ENCODE measurements around the gene SOX6.
A peak's percentile ranks its signal among the peaks of the same experiment; 100 is the strongest.

The SOX6 gene

GRCh38 chr11:16191212-16191867, 165.0 kb downstream of the SOX6 start:
- Histone ChIP-seq H3K27ac (replicated peaks; ENCODE audit: low read length) (peak overlapping the region; percentile 8), H4K8ac (ENCODE audit: low read depth, low read length) (no peak overlapping the region), H3K79me1 (ENCODE audit: low read depth, low read length) (no peaks in the 10 kb centered on the region), H3K23ac (ENCODE audit: low read depth, low read length, poor library complexity) (no peak overlapping the region), H3K9me3 (replicated peaks in 1 of 2; ENCODE audit: control insufficient read depth in 2 of 2, insufficient read depth in 1 of 2, low read depth in 1 of 2, low read length in 2 of 2) (no peaks in the 10 kb centered on the region), H3K9ac (ENCODE audit: low read depth, low read length, poor library complexity) (no peak overlapping the region), H3K36me3 (replicated peaks in 1 of 2; ENCODE audit: control insufficient read depth in 2 of 2, insufficient read depth in 2 of 2, low read length in 2 of 2) (no peaks in the 10 kb centered on the region), H3K4me2 (ENCODE audit: insufficient read depth, low read length, poor library complexity, severe bottlenecking) (no peak overlapping the region), H3K4me1 (ENCODE audit: control insufficient read depth in 2 of 2, insufficient read depth in 1 of 2, low read depth in 1 of 2, low read length in 2 of 2) (peaks cover 8 to 16% of the 10 kb centered on the region in 2 donors), H2AFZ (ENCODE audit: low read length) (peak overlapping the region; percentile 36), H2BK12ac (ENCODE audit: low read length) (no peak overlapping the region), H3K14ac (ENCODE audit: low read length) (no peak overlapping the region), H2AK5ac (ENCODE audit: low read depth, low read length) (no peak overlapping the region), H3K27me3 (ENCODE audit: control insufficient read depth in 3 of 3, insufficient read depth in 3 of 3, low read depth in 1 of 3, low read length in 3 of 3) (no peaks in the 10 kb centered on the region), H3K4me3 (ENCODE audit: low read length in 2 of 2) (no peak overlapping the region), H2BK120ac (ENCODE audit: low read depth, low read length) (no peak overlapping the region), H2BK5ac (ENCODE audit: low read length) (no peak overlapping the region), H4K91ac (ENCODE audit: low read depth, low read length, poor library complexity) (no peak overlapping the region), H2BK15ac (ENCODE audit: low read length) (no peak overlapping the region), H3K18ac (ENCODE audit: low read length) (no peak overlapping the region), H3K4ac (ENCODE audit: low read length) (no peak overlapping the region)
- no CpG with 5 or more reads among the region's 5 CpGs for WGBS, 2 donors (ENCODE audit: extremely low coverage in 2 of 2, insufficient read length in 2 of 2, insufficient replicate concordance in 1 of 2)
- no peak for DNase-seq (ENCODE audit: low spot score)

- Histone ChIP-seq H3K4me2 (ENCODE audit: insufficient read depth, low read length, poor library complexity, severe bottlenecking) (no peak overlapping the region), H3K4me1 (ENCODE audit: control insufficient read depth in 2 of 2, insufficient read depth in 1 of 2, low read depth in 1 of 2, low read length in 2 of 2) (peaks cover 4 to 10% of the 10 kb centered on the region in 2 donors), H3K79me1 (ENCODE audit: low read depth, low read length) (no peaks in the 10 kb centered on the region), H2BK120ac (ENCODE audit: low read depth, low read length) (no peak overlapping the region), H3K27me3 (ENCODE audit: control insufficient read depth in 3 of 3, insufficient read depth in 3 of 3, low read depth in 1 of 3, low read length in 3 of 3) (no peaks in the 10 kb centered on the region), H3K9ac (ENCODE audit: low read depth, low read length, poor library complexity) (no peak overlapping the region), H3K14ac (ENCODE audit: low read length) (no peak overlapping the region), H3K23ac (ENCODE audit: low read depth, low read length, poor library complexity) (no peak overlapping the region), H3K36me3 (replicated peaks in 1 of 2; ENCODE audit: control insufficient read depth in 2 of 2, insufficient read depth in 2 of 2, low read length in 2 of 2) (no peaks in the 10 kb centered on the region), H3K27ac (replicated peaks; ENCODE audit: low read length) (no peak overlapping the region), H2BK15ac (ENCODE audit: low read length) (no peak overlapping the region), H3K9me3 (replicated peaks in 1 of 2; ENCODE audit: control insufficient read depth in 2 of 2, insufficient read depth in 1 of 2, low read depth in 1 of 2, low read length in 2 of 2) (no peaks in the 10 kb centered on the region), H3K4me3 (ENCODE audit: low read length in 2 of 2) (no peak overlapping the region), H3K4ac (ENCODE audit: low read length) (no peak overlapping the region), H4K8ac (ENCODE audit: low read depth, low read length) (no peak overlapping the region), H2BK5ac (ENCODE audit: low read length) (no peak overlapping the region), H2AK5ac (ENCODE audit: low read depth, low read length) (no peak overlapping the region), H3K18ac (ENCODE audit: low read length) (no peak overlapping the region), H2BK12ac (ENCODE audit: low read length) (no peak overlapping the region), H2AFZ (ENCODE audit: low read length) (no peak overlapping the region), H4K91ac (ENCODE audit: low read depth, low read length, poor library complexity) (no peak overlapping the region)
- WGBS, 2 donors (ENCODE audit: extremely low coverage in 2 of 2, insufficient read length in 2 of 2, insufficient replicate concordance in 1 of 2), result no CpG with 5 or more reads among the region's 8 CpGs
- DNase-seq (ENCODE audit: low spot score), result no peak
Measured at GRCh38 chr11:16186680-16187079, 169.7 kb downstream of the SOX6 start.

- no peaks in the 10 kb centered on the region for H3K27me3 ChIP-seq (ENCODE audit: control insufficient read depth in 3 of 3, insufficient read depth in 3 of 3, low read depth in 1 of 3, low read length in 3 of 3)
- no peak overlapping the region for H3K9ac ChIP-seq (ENCODE audit: low read depth, low read length, poor library complexity)
- H2BK15ac ChIP-seq (ENCODE audit: low read length), result no peak overlapping the region
- H3K18ac ChIP-seq (ENCODE audit: low read length), result no peak overlapping the region
- H3K4me1 ChIP-seq (ENCODE audit: control insufficient read depth in 2 of 2, insufficient read depth in 1 of 2, low read depth in 1 of 2, low read length in 2 of 2), result peaks cover 4 to 6% of the 10 kb centered on the region in 2 donors
- no peak overlapping the region for H3K23ac ChIP-seq (ENCODE audit: low read depth, low read length, poor library complexity)
- no peak overlapping the region for H2BK5ac ChIP-seq (ENCODE audit: low read length)
- no peak overlapping the region for H3K27ac ChIP-seq (replicated peaks; ENCODE audit: low read length)
- no peak overlapping the region for H4K8ac ChIP-seq (ENCODE audit: low read depth, low read length)
- no peak for DNase-seq (ENCODE audit: low spot score)
- H3K36me3 ChIP-seq (replicated peaks in 1 of 2; ENCODE audit: control insufficient read depth in 2 of 2, insufficient read depth in 2 of 2, low read length in 2 of 2), result no peaks in the 10 kb centered on the region
- no peak overlapping the region for H2AK5ac ChIP-seq (ENCODE audit: low read depth, low read length)
- H3K4me3 ChIP-seq (ENCODE audit: low read length in 2 of 2), result no peak overlapping the region
- no peak overlapping the region for H2BK120ac ChIP-seq (ENCODE audit: low read depth, low read length)
- no peak overlapping the region for H3K14ac ChIP-seq (ENCODE audit: low read length)
- H3K4ac ChIP-seq (ENCODE audit: low read length), result no peak overlapping the region
- no peaks in the 10 kb centered on the region for H3K9me3 ChIP-seq (replicated peaks in 1 of 2; ENCODE audit: control insufficient read depth in 2 of 2, insufficient read depth in 1 of 2, low read depth in 1 of 2, low read length in 2 of 2)
- peak overlapping the region; percentile 30 for H2AFZ ChIP-seq (ENCODE audit: low read length)
- no peak overlapping the region for H3K4me2 ChIP-seq (ENCODE audit: insufficient read depth, low read length, poor library complexity, severe bottlenecking)
- no peak overlapping the region for H2BK12ac ChIP-seq (ENCODE audit: low read length)
- H4K91ac ChIP-seq (ENCODE audit: low read depth, low read length, poor library complexity), result no peak overlapping the region
- no peaks in the 10 kb centered on the region for H3K79me1 ChIP-seq (ENCODE audit: low read depth, low read length)
Measured at GRCh38 chr11:16185042-16185441, 171.3 kb downstream of the SOX6 start.

GRCh38 chr11:16184588-16184987, 171.8 kb downstream of the SOX6 start:
- H3K14ac ChIP-seq (ENCODE audit: low read length), result no peak overlapping the region
- H2BK15ac ChIP-seq (ENCODE audit: low read length), result no peak overlapping the region
- H2BK120ac ChIP-seq (ENCODE audit: low read depth, low read length), result no peak overlapping the region
- H3K4me2 ChIP-seq (ENCODE audit: insufficient read depth, low read length, poor library complexity, severe bottlenecking), result no peak overlapping the region
- peaks cover 5 to 6% of the 10 kb centered on the region in 2 donors for H3K4me1 ChIP-seq (ENCODE audit: control insufficient read depth in 2 of 2, insufficient read depth in 1 of 2, low read depth in 1 of 2, low read length in 2 of 2)
- no peak overlapping the region for H3K4ac ChIP-seq (ENCODE audit: low read length)
- no peak overlapping the region for H4K91ac ChIP-seq (ENCODE audit: low read depth, low read length, poor library complexity)
- H2AFZ ChIP-seq (ENCODE audit: low read length), result peak overlapping the region; percentile 30
- DNase-seq (ENCODE audit: low spot score), result no peak
- no peak overlapping the region for H4K8ac ChIP-seq (ENCODE audit: low read depth, low read length)
- no peak overlapping the region for H3K27ac ChIP-seq (replicated peaks; ENCODE audit: low read length)
- H3K36me3 ChIP-seq (replicated peaks in 1 of 2; ENCODE audit: control insufficient read depth in 2 of 2, insufficient read depth in 2 of 2, low read length in 2 of 2), result no peaks in the 10 kb centered on the region
- no peak overlapping the region for H2BK12ac ChIP-seq (ENCODE audit: low read length)
- H3K18ac ChIP-seq (ENCODE audit: low read length), result no peak overlapping the region
- no peak overlapping the region for H2BK5ac ChIP-seq (ENCODE audit: low read length)
- H3K23ac ChIP-seq (ENCODE audit: low read depth, low read length, poor library complexity), result no peak overlapping the region
- H3K4me3 ChIP-seq (ENCODE audit: low read length in 2 of 2), result no peak overlapping the region
- H2AK5ac ChIP-seq (ENCODE audit: low read depth, low read length), result no peak overlapping the region
- no peak overlapping the region for H3K9ac ChIP-seq (ENCODE audit: low read depth, low read length, poor library complexity)
- H3K9me3 ChIP-seq (replicated peaks in 1 of 2; ENCODE audit: control insufficient read depth in 2 of 2, insufficient read depth in 1 of 2, low read depth in 1 of 2, low read length in 2 of 2), result no peaks in the 10 kb centered on the region
- no CpG with 5 or more reads among the region's 1 CpG for WGBS, 2 donors (ENCODE audit: extremely low coverage in 2 of 2, insufficient read length in 2 of 2, insufficient replicate concordance in 1 of 2)
- H3K79me1 ChIP-seq (ENCODE audit: low read depth, low read length), result no peaks in the 10 kb centered on the region
- H3K27me3 ChIP-seq (ENCODE audit: control insufficient read depth in 3 of 3, insufficient read depth in 3 of 3, low read depth in 1 of 3, low read length in 3 of 3), result no peaks in the 10 kb centered on the region

Measured in neuronal stem cell (in vitro differentiated cells).